HepG2 (cell line): Measurements from ENCODE around the gene MAP6D1. TPM values are rescaled to one million over a fixed set of nuclear protein-coding genes. Genes with fewer than 3 reads are reported as not detected.

Source experiments
- ATAC-seq: fragments of 200-7000 bp; cut with Tn5 transposase; 3 replicates; pipeline ENCODE4 v1.9.1; 2020; ENCODE audit warnings: mild to moderate bottlenecking, moderate library complexity
- BruUV-seq: library from RNA; stranded (reverse); fragments of 400-500 nt; replicated peaks from 2 replicates; lab custom pipeline; 2021; lab: Mats Ljungman, UMichigan
- CTCF ChIA-PET: fragments of 300-600 bp; formaldehyde crosslinking; extraction: SDS; loops from one replicate; lab custom pipeline; 2021; ENCODE audit warnings: low total read pairs, inconsistent platforms, low intra/inter-chr PET ratio; lab: Yijun Ruan, JAX
- POLR2A ChIA-PET: fragments of 350-600 bp; sonication (Branson Sonifier 250); formaldehyde crosslinking; loops from one replicate; lab custom pipeline; 2020; ENCODE audit warnings: antibody characterized with exemption, inconsistent platforms; lab: Yijun Ruan, JAX
- DNase-seq: peaks from one replicate; pipeline ENCODE4 v3.0.0-alpha.2; 2015; ENCODE audit warnings: low spot score
- FAIRE-seq: peaks from 3 replicates; lab custom pipeline; 2011; peaks lifted over from hg19 to GRCh38; lab: Jason Lieb, UNC
- H2AFZ ChIP-seq: one replicate; pipeline ENCODE4 v1.6.1; 2011; ENCODE audit warnings: low read length, inconsistent platforms
- H3K27ac ChIP-seq: fragments of 300-600 bp; 3 replicates; pipeline ENCODE4 v1.8.0; 2011; ENCODE audit warnings: mixed run types, mild to moderate bottlenecking, mixed read lengths, low read length, inconsistent platforms; ENCODE audit not compliant: insufficient read depth; ENCODE audit errors: extremely low read length
- H3K27me3 ChIP-seq, 2 experiments: fragments of 200-600 bp in 1 of 2; 2 replicates in 1 of 2; 3 replicates in 1 of 2; pipeline versions ENCODE4 v1.6.0 to v1.8.0; 2011; ENCODE audit warnings: low read length in 2 of 2, mild to moderate bottlenecking in 2 of 2, moderate library complexity in 2 of 2, inconsistent platforms in 1 of 2; ENCODE audit not compliant: insufficient read depth in 2 of 2, control insufficient read depth in 1 of 2
- H3K36me3 ChIP-seq, 2 experiments: fragments of 200-600 bp in 1 of 2; replicated peaks in 1 of 2; 2 replicates in 1 of 2; 3 replicates in 1 of 2; pipeline versions ENCODE4 v1.5.1 to v1.8.0; 2011; ENCODE audit warnings: low read length in 2 of 2, inconsistent platforms in 1 of 2; ENCODE audit not compliant: insufficient read depth in 2 of 2, control insufficient read depth in 1 of 2
- H3K4me1 ChIP-seq: 2 replicates; pipeline ENCODE4 v1.5.1; 2012; ENCODE audit warnings: low read length, inconsistent platforms; ENCODE audit not compliant: insufficient read depth
- H3K4me2 ChIP-seq: 2 replicates; pipeline ENCODE4 v1.6.0; 2011; ENCODE audit warnings: low read depth, low read length, inconsistent platforms
- H3K4me3 ChIP-seq, 3 experiments: fragments of 200-600 bp in 1 of 3; sonication (generic), shearing (Covaris generic) in 1 of 3; replicated peaks in 1 of 3; 2 replicates each; pipeline ENCODE4 v1.5.1; 2011 to 2016; ENCODE audit warnings: low read length in 3 of 3, inconsistent platforms in 2 of 3, low read depth in 2 of 3, mild to moderate bottlenecking in 2 of 3, control low read depth in 1 of 3, mixed read lengths in 1 of 3; ENCODE audit not compliant: insufficient read depth in 1 of 3
- H3K79me2 ChIP-seq: one replicate; pipeline ENCODE4 v1.6.1; 2011; ENCODE audit warnings: low read length, inconsistent platforms; ENCODE audit not compliant: insufficient read depth
- H3K9ac ChIP-seq: 2 replicates; pipeline ENCODE4 v1.6.0; 2011; ENCODE audit warnings: mild to moderate bottlenecking, low read depth, low read length, inconsistent platforms; ENCODE audit not compliant: insufficient read depth
- H3K9me3 ChIP-seq: 2 replicates; pipeline ENCODE4 v1.5.1; 2012; ENCODE audit warnings: mild to moderate bottlenecking, low read length
- H4K20me1 ChIP-seq: 2 replicates; pipeline ENCODE4 v1.6.0; 2011; ENCODE audit warnings: inconsistent platforms, mild to moderate bottlenecking, low read length, moderate library complexity; ENCODE audit not compliant: insufficient read depth
- GATAD2A ChIP-seq: IDR thresholded peaks from 2 replicates; pipeline ENCODE4 v1.6.1; 2016
- GPBP1L1 ChIP-seq: sonication (generic); formaldehyde crosslinking; IDR thresholded peaks from 2 replicates; pipeline ENCODE4 v1.5.0; 2020; ENCODE audit warnings: mild to moderate bottlenecking, missing genetic modification reagents
- IKZF5 ChIP-seq: IDR thresholded peaks from 2 replicates; pipeline ENCODE4 v1.6.1; 2018; ENCODE audit warnings: missing genetic modification reagents, mild to moderate bottlenecking, missing compliant biosample characterization
- PAWR ChIP-seq: sonication (generic); formaldehyde crosslinking; IDR thresholded peaks from 2 replicates; pipeline ENCODE4 v1.4.0; 2020; ENCODE audit warnings: missing genetic modification reagents, mild to moderate bottlenecking, borderline replicate concordance
- RCOR2 ChIP-seq: IDR thresholded peaks from 2 replicates; pipeline ENCODE4 v1.6.1; 2016; ENCODE audit warnings: missing biosample characterization, missing genetic modification reagents
- U2AF1 ChIP-seq: fragments of 200-400 bp; formaldehyde crosslinking; optimal IDR thresholded peaks from 2 replicates; pipeline ENCODE3; 2017; ENCODE audit warnings: mild to moderate bottlenecking, low read depth, low read length
- ZKSCAN5 ChIP-seq: sonication (generic); formaldehyde crosslinking; IDR thresholded peaks from 2 replicates; pipeline ENCODE4 v1.5.1; 2020; ENCODE audit warnings: mild to moderate bottlenecking, missing genetic modification reagents
- ZNF589 ChIP-seq: sonication (generic); formaldehyde crosslinking; conservative IDR thresholded peaks from 2 replicates; pipeline ENCODE4 v1.8.0; 2022; ENCODE audit warnings: mild to moderate bottlenecking, moderate library complexity, missing genetic modification reagents
- ZNF619 ChIP-seq: sonication (generic); formaldehyde crosslinking; IDR thresholded peaks from 2 replicates; pipeline ENCODE4 v1.4.0; 2020; ENCODE audit warnings: mild to moderate bottlenecking, missing genetic modification reagents
- WGBS: methylation state at CpG from one replicate; pipeline ENCODE4 v1.1.6; 2017; ENCODE audit warnings: low lambda C conversion rate; 5-methylcytosine and 5-hydroxymethylcytosine counted together
- in situ Hi-C: cut with HindIII; loops from 2 replicates; pipeline ENCODE4 v1.10.0; 2017; ENCODE audit warnings: low pct_unique_long_range_greater_than_20kb; ENCODE audit not compliant: extremely low pct_ligation_motif_present
- intact Hi-C: fragments of 100-400 bp; cut with micrococcal nuclease; formaldehyde crosslinking; loops from one replicate; pipeline ENCODE4 v1.10.0; 2022; ENCODE audit not compliant: unreplicated experiment
- polyA plus RNA-seq, 8 experiments: library from polyadenylated mRNA; depleted of rRNA in 3 of 8; stranded (reverse) in 7 of 8; unstranded in 1 of 8; fragments of >200 nt; fragmentation: Illumina TruSeq in 4 of 8; extraction: Trizol in 4 of 8; gene quantifications; 2 replicates each; pipeline versions ENCODE4 v1.2.1 to v1.2.3, GENCODE V29; 2011 to 2016; ENCODE audit warnings: low read depth in 4 of 8, missing spikeins in 1 of 8, mixed read lengths in 1 of 8; ENCODE audit not compliant: insufficient read depth in 1 of 8
- total RNA-seq, 5 experiments: library from RNA; depleted of rRNA; stranded (reverse); fragments of >200 nt; fragmentation: Illumina TruSeq; extraction: Trizol; gene quantifications; 2 replicates each; pipeline ENCODE4 v1.2.3, GENCODE V29; 2016; ENCODE audit warnings: low read depth in 1 of 5

The MAP6D1 gene
- total and polyA plus RNA-seq, 2 of the 13 experiments (the other 11 are each of a cell fraction or from before 2014, with no cell fraction given) = 0.12 to 0.62 TPM

- no peak overlapping the region for H2AFZ ChIP-seq
- POLR2A ChIA-PET = no interaction called here
- DNase-seq = no peak
- peaks cover 20 to 72% of the 10 kb centered on the region in 2 experiments for H3K36me3 ChIP-seq
- H4K20me1 ChIP-seq = no peaks in the 10 kb centered on the region
- H3K79me2 ChIP-seq = no peaks in the 10 kb centered on the region
- BruUV-seq = no TSS peak
- TF ChIP-seq ZNF589 (no peak), U2AF1 (no peak), GATAD2A (CRISPR knock-in tag) (no peak), PAWR (CRISPR knock-in tag) (no peak), RCOR2 (CRISPR knock-in tag) (no peak), ZNF619 (no peak), IKZF5 (CRISPR knock-in tag) (no peak), GPBP1L1 (CRISPR knock-in tag) (no peak), ZKSCAN5 (CRISPR knock-in tag) (no peak)
- TF ChIP-seq, all 625 proteins: peak for 0
- no peak overlapping the region for H3K27ac ChIP-seq
- H3K27me3 ChIP-seq = no peaks in the 10 kb centered on the region
- 98% methylated on average over 14 of the region's 14 CpGs for WGBS
- no peak overlapping the region for H3K4me3 ChIP-seq
- no peak overlapping the region for H3K9ac ChIP-seq
- CTCF ChIA-PET = no interaction called here
- no peaks in the 10 kb centered on the region for H3K4me1 ChIP-seq
- in situ Hi-C loops (no loop called here), intact Hi-C loops (no loop called here)
- FAIRE-seq = no peak
- no peak overlapping the region for H3K4me2 ChIP-seq
- no peak for ATAC-seq
- no peaks in the 10 kb centered on the region for H3K9me3 ChIP-seq
Measured at GRCh38 chr3:183779896-183780465, 45.4 kb downstream of the MAP6D1 start.
